Activated CD4-positive, alpha-beta T cell treated with anti-CD3 and anti-CD28 coated beads, Interleukin-2, amount 50 U/mL, for 1 hour (primary cell): ENCODE data around the gene COL4A6.

Experiments
- DNase-seq: peaks from one replicate; pipeline ENCODE4 v3.0.0-alpha.2; 2020

The COL4A6 gene

DNA sequence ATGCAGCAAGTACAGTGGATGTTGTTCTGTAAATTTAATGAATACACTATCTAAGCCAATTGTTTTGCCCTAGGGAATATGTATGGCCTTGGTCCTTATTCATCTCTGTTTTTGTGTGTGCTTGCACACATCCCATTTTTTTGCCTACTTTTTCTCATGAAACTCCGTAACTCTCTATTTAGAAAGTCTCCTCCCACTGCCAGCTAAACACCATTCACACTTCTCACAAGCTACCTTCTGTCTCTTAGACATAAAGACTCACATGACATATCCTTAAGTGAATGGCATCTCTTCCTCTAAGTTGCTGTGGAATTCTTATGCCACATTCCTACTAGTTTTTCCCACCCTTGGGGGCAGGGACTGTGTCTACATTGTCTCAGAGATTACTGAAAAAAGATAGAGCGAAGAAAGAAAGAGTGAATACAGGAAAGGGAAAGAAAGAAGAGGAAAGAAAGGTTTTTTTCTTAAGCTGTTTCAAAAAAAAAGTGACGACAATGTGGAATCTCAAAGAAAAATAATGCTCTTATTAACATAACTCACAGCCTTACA lies 229.1 kb downstream of the COL4A6 start:
- DNase-seq, result no peak

DNA sequence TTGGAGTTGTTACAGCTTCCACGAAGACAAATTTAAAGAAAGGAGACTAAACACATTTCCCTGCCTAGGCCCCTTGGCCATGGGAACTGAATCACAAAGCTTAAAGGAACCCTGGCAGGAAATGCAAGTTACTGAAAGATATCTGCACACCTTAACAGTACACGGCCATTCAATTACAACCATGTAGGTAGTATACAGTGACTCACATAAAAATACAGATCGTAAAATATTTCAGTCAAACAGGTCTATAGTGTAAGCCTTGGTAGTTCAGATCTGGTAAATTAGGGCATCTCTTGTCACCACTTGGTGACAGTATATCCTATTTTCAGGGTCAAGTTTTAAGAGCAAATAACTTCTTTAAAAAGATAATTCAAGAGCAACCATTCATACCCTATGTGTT lies 234.7 kb downstream of the COL4A6 start:
- DNase-seq, result no peak

DNA sequence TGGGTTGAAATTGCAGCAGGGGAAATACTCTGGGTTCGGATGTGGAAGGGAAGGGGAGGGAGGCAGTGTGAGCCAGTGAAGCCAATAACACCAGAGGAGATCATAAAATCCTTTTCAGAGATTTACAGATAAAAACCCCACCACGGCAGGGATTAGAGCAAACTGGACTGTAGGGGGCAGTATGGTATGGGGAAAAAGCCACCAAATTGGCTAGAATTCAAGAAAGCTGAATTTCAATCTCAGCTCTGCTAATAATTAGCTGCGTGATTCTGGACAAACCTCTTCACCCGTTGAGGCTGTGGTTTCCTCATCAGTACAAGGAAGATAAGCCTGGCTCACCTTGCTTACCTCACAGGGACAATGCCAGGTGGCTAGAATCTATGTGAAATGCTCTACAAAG lies 238.5 kb downstream of the COL4A6 start:
- DNase-seq, result no peak

DNA sequence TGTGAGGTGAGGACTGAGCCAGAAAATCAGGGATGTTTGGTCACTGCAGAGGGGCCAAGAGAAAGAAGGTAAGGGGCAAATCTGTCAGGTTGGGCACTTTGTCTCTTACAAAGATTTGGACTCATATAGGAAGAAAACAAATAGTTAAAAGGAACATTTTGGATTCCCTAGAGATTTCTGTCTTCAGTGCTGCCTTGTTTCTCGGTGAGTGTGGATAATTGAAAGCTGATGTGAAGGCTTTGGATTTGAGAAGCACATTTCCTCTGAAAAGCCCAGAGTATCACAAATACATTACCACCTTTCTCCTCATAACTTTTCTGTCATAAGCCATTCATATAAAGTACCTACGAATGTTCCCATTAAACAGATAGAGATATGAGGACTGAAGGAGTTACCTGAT lies 239.2 kb downstream of the COL4A6 start:
- DNase-seq, result no peak

DNA sequence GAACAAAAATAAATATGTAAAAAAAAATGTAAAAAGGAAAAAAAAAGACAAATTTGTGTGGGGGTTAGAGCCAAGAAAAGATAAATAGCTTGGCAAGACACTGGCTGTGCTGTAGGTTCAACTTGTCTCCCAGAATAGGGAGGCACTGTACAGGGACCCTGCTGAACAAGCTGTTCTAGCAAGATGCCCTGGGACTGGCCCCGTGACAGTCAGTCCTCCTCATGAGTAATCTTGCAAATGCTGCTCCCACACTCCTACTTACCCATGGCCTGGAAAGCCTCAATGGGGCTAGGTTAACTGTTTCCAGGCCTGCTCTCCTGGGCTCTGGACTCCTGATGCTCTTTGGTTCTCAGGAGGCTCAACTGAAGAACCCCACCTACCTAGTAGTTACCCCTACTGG lies 239.8 kb downstream of the COL4A6 start:
- DNase-seq, result no peak

DNA sequence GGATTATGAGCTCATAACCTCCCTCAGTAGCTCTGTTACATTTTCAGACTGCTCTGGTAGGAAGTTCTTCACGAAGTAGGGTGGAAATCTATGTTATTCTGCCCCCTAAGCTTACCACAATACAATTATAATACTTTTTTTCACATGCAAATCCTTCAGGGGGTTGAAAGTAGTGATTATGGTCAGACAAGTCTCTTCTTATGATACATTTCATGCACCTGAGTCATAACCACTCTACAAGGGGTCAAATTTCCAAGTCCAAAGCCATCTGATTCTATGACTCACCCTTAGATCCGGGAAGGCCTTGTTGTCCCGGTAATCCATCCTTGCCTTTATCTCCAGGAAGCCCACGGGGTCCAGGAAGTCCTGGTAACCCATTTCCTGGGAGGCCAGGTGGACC lies 251.4 kb downstream of the COL4A6 start:
- no peak for DNase-seq

DNA sequence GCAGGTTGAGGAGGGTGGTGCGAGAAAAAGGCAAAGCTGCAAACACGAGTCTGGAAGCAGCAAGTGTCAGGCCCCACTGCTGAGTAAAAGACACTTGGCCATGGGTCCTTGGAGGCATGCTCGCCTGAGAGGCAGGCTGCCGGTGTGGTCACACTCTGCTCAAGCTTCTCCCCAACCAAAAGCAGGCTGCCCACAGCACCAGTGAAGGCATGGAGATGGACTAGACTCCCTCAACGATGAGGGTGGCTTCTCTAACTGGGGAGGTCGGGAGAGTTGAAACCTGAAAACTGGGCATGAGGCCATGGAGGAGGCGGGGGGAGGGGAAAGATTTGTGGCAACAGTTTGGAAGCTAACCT lies 260.1 kb downstream of the COL4A6 start:
- DNase-seq, result no peak

DNA sequence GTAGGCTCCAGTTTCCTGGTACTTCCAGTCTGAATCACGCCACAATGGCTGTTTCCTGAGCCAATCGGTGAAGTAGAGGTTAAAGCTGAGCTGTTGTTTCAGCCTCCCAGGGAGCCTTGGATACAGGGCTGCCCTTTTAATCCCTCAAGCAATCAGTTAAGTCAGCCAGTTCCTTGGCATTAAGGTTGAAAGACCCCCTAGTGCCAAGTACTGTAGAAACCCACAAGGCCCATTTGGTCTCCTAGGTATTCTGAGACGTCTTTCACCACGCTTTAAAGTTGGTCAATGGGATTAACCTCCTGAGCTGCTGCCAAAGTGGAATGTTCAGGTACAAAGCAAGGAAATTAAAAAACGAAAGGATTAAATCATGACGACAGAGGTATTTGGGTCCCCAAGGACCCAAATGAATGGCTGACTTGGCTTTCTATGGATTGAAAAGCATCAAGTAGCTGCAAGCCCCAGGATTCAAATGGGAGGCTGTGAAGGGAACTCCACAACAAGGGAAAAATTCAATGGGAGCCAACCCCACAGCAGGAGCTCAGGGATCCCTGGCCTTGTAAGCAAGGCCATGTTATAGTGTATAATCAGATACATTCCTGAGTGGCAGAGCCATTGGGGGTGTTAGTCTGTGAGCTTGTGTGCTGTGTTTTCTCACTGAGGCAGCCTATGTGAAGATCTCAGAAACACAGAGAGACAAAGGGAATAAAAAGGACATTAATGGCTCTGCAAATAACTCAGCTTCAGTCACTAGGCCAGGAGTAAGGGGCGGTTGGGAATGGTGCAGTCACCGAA lies 260.7 kb downstream of the COL4A6 start:
- DNase-seq, result no peak

DNA sequence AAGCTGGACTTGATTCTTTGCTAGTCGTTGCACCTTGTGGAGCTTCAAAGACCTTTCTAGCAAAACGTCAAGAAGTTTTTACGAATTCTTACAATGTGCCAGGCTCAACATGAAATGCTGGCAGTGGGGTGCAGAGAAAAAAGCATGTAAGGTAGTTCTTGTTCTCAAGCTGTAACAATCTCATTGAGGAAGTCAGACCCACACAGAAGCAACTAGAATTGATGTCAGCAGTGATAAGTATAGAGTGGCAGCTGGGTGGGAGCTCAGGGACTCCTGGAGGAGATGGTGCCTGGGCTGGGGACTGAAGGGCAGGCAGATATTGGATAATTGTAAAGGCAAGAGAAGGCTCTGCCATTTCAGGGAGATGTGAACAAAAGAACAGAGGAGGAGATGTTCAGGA lies 264.3 kb downstream of the COL4A6 start:
- DNase-seq, result no peak

DNA sequence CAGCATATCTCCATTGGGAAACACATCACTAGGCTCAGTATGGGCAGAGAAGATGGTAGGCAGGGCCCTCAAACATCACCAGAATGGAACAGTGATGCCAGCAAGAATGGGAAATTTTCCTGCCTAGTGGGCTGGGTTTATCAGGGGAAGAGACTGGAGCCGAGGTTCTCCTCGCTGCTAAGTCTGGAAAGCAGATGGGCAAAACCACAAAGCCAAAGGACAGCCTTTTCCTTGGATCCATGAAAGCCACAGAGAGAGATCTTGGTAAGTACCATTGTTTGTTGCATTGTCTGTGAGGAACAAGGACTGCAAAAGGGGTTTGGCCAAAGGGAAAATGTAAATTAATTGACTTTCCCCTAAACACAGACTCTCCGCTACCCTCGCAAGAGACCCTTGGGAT lies 266.6 kb downstream of the COL4A6 start:
- no peak for DNase-seq

DNA sequence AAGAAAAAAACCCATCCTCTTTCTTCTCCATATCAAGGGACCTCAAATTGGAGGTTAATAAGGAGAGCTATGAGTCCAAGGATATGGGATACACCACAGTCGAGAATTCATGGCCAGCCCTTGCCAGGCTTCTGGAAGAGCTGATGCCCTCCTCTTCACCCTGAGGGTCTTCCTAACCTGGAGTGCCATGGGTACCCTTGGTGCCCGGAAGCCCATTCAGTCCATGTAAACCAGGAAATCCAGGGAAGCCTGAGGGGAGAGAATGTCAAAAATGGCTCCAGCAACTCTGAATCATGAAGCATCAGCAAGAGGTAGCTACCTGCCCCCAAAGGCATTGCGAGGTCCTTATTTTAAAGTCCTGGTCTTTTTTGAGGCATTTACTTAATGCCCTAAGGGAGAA lies 268.5 kb downstream of the COL4A6 start:
- no peak for DNase-seq

DNA sequence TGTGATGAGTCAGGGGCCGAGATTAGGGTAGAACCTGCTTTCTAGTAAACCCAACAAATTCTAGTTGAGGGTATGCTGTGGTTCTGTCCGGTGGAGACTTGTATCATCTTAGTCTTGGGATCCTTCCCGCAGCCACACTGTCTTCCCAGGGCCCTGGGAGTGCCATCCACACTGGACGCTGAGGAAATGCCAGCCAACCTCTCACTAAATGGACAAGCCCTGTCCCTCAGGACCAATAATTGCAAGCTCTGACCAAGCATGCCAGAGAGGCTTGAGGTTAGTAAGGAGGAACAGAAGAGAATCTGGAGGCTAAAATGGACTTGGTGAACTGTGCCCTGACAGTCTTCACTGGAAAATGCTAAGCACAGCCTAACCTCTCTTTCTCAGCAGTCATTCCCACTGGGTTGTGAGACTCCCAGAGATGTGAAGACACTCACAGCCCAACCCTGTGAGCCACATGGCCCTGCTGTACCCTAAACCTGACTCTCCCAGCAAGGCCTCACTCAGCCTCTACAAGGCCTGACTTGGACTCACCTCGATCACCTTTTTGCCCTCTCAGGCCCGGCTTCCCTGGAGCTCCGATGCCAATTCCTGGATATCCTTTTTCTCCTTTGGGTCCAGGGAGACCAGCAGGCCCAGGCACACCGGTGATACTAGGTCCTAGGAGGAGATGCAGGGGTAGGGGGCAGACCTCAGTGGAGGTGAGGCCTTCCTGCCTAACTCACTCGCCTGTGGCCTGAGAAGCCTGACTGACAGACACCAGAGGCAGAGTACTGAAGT lies 269.1 kb downstream of the COL4A6 start:
- no peak for DNase-seq

DNA sequence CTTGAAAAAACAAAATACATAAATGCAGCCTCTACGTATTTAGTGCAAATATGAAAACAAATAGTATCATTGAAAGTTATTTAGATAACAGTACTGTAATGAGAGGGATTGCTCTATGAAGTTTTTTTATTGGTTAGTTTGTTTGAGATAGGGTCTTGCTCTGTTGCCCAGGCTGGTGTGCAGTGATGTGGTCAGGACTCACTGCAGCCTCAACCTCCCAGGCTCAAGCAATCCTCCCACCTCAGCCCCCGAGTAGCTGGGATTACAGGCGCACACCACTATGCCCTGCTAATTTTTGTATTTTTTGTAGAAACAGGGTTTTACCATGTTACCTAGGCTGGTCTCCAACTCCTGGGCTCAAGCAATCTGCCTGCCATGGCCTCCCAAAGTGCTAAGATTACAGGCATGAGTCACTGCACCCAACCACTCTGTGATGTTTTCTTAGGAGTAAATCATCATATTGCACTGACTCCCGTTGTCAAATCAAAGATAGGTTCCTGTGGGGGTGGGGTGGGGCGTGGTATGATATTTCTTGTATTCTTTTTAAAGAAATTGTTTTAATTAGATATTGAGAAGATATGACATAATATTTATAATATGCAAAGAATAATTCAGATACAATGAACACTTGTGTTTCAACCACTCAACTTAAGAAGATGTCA lies 270.9 kb downstream of the COL4A6 start:
- DNase-seq, result no peak

DNA sequence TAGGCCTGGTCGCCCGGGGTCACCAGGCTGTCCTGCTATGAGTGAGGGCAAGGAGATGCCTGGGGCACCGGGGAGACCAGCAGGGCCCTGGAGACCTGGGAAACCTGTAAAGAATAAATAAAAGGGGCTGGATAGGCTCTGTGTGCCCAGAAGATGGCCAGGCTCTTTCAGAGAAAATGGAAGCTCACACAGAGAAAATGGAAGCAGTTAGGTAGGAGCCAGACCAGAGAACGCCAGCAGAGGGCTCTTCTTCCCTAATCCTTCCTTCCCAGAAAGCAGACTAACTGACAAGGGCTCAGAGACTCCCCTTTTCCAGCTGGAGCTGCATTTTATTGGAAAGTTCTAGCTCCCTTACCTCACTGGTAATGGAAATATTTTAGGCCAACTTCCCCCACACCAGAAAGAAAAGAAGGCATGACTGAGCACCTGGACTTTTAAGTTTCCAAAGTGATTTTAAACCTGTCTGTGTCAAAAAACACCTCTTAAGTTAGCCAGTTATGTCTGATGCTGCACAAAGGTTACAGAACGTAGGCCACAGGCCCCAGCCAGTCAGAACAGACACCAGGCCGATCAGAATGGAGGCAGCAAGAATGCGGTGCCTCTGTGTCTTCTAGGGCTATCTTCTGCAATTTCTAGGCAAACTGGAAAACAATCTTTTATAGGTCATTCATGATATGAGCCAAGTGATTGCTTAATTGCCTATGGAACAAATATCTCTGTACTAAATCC lies 272.7 kb downstream of the COL4A6 start:
- DNase-seq, result no peak

DNA sequence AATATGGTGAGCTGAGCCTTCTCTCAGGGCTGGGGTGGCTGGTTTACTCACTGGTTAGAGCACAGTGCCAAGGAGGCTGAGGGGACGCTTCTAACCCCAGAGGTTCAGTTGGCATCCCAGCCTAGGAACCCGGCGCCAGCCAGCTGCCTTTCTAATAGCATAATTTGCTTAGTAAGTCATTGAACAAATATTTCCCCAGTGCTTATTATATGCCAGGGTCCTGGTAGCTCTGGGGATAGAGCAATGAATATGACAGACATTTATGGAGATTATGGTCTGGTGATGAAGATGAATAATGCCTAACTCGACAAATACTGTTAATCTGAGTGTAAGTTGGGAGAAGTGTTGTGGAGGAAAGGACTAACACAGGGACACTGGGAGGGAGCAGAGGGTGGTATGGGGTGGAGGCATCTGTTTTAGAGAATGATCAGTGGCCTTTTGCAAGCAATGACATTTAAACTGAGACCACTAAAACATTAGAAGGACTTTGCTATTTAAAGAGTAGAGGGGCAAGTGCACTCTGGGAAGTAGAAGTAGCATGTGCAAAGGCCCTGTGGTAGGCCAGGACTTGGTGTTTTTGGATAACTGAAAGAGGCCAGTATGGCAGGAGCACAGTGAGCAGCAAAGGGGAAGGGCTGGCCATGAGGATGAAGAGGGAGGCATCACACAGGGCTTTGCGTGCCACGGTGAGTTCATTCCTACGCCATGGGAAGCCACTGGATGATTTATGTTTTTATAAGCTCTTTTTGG lies 274.7 kb downstream of the COL4A6 start:
- DNase-seq, result no peak

DNA sequence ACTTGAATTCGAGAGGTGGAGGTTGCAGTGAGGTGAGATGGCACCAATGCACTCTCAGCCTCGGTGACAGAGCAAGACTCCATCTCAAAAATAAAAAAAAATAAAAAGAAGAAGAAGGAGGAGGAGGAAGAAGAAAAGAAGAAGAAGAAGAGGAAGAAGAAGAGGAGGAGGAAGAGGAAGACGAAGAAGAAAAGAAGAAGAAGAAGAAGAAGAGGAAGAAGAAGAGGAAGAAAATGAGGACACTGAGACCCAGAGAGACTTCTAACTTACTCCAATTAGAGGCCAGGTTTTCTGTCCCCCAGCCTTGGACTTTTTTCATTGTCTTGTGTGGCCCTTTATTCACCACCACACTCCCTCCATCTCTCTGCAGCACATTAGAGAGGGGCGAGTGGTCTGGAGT lies 276.0 kb downstream of the COL4A6 start:
- DNase-seq, result no peak

DNA sequence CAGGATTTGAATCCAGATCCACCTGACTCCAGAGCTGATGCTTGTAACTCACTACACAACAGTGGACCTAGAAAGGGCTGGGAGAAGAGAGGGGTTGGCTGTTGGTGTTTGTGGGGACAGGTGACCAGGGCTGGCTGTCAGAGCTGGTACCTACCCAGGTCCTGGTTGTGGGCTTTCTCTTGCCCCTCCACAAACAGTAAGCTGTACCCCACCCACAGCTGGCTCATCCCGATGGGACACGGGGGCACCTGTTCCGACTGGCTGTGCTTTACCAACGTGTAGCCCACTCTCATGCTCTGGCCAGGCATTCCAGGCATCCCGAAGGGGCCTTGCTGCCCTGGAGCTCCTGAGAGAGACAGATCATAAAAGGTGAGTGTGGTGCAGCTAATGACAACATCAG lies 277.9 kb downstream of the COL4A6 start:
- no peak for DNase-seq

DNA sequence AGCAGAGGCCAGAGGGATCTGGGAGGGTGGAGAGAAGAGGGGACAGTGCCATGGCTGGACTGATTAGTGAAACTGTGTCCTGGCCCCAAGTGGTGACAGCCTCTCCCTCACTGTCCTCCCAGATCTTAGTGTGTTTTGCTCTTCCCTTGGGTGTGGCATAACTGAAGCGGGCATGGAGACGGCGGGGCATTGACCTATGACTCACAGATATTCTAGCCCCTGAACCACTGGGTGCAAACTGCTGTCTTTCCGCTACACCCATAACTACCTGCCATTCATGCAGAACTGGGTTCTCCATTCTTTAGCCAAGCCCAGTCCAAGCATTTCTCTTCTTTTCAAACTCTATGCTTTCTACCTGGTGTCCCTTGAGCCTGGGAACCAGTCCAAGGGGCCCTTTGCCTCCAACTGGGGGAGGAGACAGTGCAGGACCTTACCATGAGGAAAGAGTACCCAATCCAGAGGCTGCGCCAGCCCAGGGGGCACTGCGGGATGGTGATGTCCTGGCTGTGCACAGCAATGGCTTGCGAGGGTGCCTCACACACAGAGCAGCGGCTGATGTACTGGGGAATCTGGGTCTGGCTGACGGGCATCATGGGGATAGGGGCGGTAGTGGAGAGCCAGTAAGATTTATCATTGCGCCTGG lies 279.1 kb downstream of the COL4A6 start:
- no peak for DNase-seq

DNA sequence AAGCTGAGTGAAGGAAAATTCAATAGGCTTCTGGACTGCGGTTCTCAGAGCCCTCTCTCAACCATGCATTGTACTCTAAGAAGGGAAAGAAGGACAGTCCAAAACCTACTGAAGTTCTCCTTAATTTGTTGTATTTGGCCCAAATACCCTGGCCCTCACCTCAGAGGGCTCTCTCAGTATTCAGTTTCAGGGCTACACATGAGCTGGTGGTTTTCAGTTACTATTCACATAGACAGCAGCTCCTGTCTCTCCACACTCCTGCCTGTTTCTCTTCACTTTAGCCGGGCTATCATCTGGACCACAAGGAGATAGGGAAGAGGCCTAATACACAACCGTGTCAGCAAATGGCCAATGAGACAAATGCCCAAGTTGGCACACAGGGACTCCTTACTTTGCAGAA lies 280.6 kb downstream of the COL4A6 start:
- no peak for DNase-seq

DNA sequence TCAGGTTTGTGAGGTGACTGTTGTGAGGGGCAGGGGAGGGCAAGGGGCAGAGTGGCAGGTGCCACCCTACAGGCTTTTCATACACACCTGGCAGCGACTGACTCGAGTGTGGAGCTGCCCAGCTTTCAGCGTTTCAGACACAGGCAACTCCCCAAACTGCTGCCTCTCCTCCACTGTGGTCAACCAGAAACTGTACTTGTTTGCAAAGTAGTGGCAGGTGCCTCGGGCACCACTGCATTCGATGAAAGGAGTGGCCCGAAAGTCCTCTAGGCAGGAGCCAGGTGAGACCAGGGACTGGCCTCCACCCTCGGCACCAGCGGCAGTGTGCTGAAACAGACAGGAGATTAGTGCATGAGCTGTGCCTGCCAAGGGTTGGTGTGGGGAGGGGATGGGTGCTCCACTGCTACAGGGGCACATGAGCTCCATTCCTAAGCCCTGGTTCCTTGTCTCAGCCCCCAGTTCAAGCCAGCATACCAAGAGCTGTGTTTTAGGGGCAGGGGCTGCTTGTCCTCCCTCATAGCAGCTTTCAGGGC lies 281.2 kb downstream of the COL4A6 start:
- DNase-seq, result no peak

DNA sequence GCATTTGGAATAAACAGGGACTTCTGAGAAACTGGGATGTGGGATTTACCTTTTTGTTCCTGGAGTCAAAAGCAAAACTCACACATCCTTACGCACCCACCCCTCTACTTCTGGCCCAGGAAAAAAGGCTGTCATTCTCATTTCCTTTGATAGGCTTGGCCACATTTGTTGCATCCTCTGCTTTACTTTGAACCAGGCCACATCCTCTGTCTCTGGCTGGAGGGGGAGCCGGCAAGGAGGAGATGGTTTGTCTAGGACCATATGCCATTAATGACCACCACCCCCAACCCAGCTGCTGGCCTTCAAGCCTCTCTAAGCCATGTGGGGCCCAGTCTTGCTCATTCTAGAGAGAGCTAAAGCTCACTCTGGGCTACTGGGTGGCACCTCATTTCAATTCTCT lies 282.1 kb downstream of the COL4A6 start:
- DNase-seq, result no peak

DNA sequence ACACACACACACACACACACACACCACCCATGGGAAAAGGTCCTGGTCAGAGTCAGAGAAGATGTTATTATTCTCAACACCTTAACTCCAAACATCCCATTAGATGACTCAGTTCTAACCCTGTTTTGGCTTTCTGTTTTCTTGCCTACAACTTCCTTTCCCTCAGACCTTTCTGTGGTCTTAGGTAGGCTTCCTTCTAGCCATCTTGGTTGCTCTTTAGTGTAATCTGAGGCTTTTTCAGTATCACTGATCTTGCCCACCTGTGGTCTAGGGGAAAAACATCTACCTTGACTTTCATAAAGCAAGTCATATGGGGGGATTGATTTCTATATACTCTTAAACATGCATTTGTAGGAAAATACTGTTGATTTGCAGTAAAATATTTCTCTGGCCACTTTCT lies 289.7 kb downstream of the COL4A6 start:
- DNase-seq, result no peak
